ENCODE measurements around the gene MRFAP1L1. TPM values are rescaled to one million over a fixed set of nuclear protein-coding genes. Genes with fewer than 3 reads are reported as not detected.

MRFAP1L1 gene
- total and polyA plus RNA-seq, 10 donors = 45.6 to 96.9 (median 62.4) TPM

- H3K4me3 ChIP-seq = no peak overlapping the region
- TF ChIP-seq CTCF (IDR thresholded peaks at IDR 0.05 in 8 of 11, conservative IDR thresholded peaks at IDR 0.05 in 3 of 11) (no peak), POLR2A (IDR thresholded peaks at IDR 0.05) (no peak), POLR2AphosphoS5 (IDR thresholded peaks at IDR 0.05) (no peak)
- no peaks in the 10 kb centered on the region for H3K9me3 ChIP-seq
- H3K27ac ChIP-seq = no peak overlapping the region
- no peak for DNase-seq
- intact Hi-C loops (cut with DNase I; ENCODE audit: low total_unique reads) = loop anchor here (5.0 kb wide), 1 partner anchor 64 kb away; the partner anchor contains the start of gene MRFAP1
- 90 to 95% (median 92%) methylated on average over 5 of the region's 5 CpGs for WGBS, 5 donors
- no peaks in the 10 kb centered on the region for H3K27me3 ChIP-seq (replicated peaks in 1 of 7)
- H3K36me3 ChIP-seq = peaks cover 0 to 48% (median 4%) of the 10 kb centered on the region in 6 donors
- H3K4me1 ChIP-seq = peaks cover 34 to 74% (median 50%) of the 10 kb centered on the region in 6 donors
These were observed 3.5 kb downstream of the MRFAP1L1 start for GRCh38 chr4:6706173-6706572.

DNA sequence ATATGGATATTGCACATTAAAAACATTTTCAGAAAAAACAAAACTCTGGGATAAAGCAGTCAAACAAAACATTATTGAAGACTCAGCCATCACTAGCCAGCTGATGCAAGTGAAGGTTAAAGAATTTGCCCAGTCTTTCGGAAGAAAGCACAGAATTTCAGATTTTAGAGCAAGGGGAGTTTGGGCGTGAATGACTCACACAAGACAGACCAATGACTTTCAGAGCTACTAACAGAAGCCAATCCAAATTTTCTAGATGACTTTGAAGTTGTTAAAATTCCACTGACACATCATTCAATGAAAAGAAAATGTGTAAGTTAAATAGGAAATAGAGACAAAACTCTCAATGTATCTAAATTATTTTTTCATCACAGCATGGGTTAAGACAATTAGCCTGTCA lies 4.0 kb downstream of the MRFAP1L1 start:
- 87 to 98% (median 94%) methylated on average over 2 of the region's 2 CpGs for WGBS, 5 donors

DNA sequence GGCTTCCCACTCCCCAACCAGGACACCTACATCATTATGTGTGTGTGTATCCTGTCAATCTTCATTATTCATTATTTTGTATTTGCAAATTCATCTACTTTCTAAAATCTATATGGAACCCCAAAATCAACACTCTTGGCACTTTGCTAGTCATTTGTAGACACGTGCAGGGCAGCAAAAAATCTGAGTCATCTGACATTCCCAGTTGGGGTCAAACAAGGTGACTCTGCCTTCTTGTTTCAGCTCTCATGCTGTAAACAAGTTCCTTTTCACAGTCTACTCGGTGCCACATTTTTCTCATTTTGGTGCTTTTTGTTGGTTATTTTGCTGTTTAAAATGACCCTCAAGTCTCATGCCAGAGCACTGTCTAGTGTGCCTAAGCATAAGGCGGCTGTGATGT lies 5.9 kb downstream of the MRFAP1L1 start:
- Histone ChIP-seq H3K27me3 (replicated peaks in 1 of 7) (no peaks in the 10 kb centered on the region), H3K9me3 (no peaks in the 10 kb centered on the region), H3K27ac (no peak overlapping the region), H3K36me3 (peaks cover 0 to 70% (median 9%) of the 10 kb centered on the region in 6 donors), H3K4me1 (peaks cover 32 to 70% (median 38%) of the 10 kb centered on the region in 6 donors), H3K4me3 (no peak overlapping the region)
- no peak for DNase-seq
- intact Hi-C loops (cut with DNase I; ENCODE audit: low total_unique reads) = no loop called here
- TF ChIP-seq POLR2AphosphoS5 (IDR thresholded peaks at IDR 0.05) (no peak), CTCF (IDR thresholded peaks at IDR 0.05 in 8 of 11, conservative IDR thresholded peaks at IDR 0.05 in 3 of 11) (no peak), POLR2A (IDR thresholded peaks at IDR 0.05) (no peak)
- 72 to 91% (median 78%) methylated on average over 3 of the region's 3 CpGs for WGBS, 5 donors

More for the DNA sequence above, 4.0 kb downstream of the MRFAP1L1 start:
- Histone ChIP-seq H3K4me1 (peaks cover 34 to 69% (median 47%) of the 10 kb centered on the region in 6 donors), H3K4me3 (no peak overlapping the region), H3K36me3 (peaks cover 0 to 52% (median 4%) of the 10 kb centered on the region in 6 donors), H3K27me3 (replicated peaks in 1 of 7) (no peaks in the 10 kb centered on the region), H3K27ac (no peak overlapping the region), H3K9me3 (no peaks in the 10 kb centered on the region)
- intact Hi-C loops (cut with DNase I; ENCODE audit: low total_unique reads) = loop anchor here (5.0 kb wide), 1 partner anchor 63 kb away; the partner anchor contains the start of gene MRFAP1
- DNase-seq = no peak
- TF ChIP-seq POLR2A (IDR thresholded peaks at IDR 0.05) = no peak
- no peak for TF ChIP-seq POLR2AphosphoS5 (IDR thresholded peaks at IDR 0.05)
- no peak for TF ChIP-seq CTCF (IDR thresholded peaks at IDR 0.05 in 8 of 11, conservative IDR thresholded peaks at IDR 0.05 in 3 of 11)

DNA sequence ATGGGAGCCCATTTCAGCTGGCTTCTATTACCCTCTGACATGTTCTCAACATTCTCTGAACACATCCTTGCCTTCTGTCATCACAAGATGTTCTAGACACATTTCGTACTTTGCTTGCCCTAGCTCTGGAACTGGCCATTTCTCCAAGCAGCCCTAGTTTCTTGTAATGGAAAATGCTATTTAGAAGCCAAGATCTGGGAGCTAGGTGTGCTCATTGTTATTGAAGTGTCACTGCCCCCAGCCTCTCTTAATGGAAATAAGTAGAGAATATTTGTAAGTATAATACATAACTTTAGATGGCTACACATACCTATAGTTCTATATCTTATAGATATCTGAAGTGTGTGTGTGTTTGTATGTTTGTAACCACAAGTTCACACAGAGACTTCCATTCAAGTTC lies 6.9 kb downstream of the MRFAP1L1 start:
- TF ChIP-seq POLR2A (IDR thresholded peaks at IDR 0.05) (no peak), CTCF (IDR thresholded peaks at IDR 0.05 in 8 of 11, conservative IDR thresholded peaks at IDR 0.05 in 3 of 11) (no peak), POLR2AphosphoS5 (IDR thresholded peaks at IDR 0.05) (no peak)
- no peak for DNase-seq
- Histone ChIP-seq H3K27me3 (replicated peaks in 1 of 7) (no peaks in the 10 kb centered on the region), H3K4me3 (no peak overlapping the region), H3K36me3 (peaks cover 0 to 65% (median 9%) of the 10 kb centered on the region in 6 donors), H3K4me1 (peaks cover 23 to 66% (median 28%) of the 10 kb centered on the region in 6 donors), H3K9me3 (no peaks in the 10 kb centered on the region), H3K27ac (no peak overlapping the region)
- intact Hi-C loops (cut with DNase I; ENCODE audit: low total_unique reads) = no loop called here
- 0 to 2% (median 0%) methylated on average over 1 of the region's 1 CpG for WGBS, 5 donors

Measured in spleen (tissue), 11 donors.